HG03039 (cell line): Measurements from ENCODE around the gene PXT1.
"Not testable (repeated sequence)": the region's sequence is repeated elsewhere in the genome, so short reads cannot be mapped to it uniquely, and the experiment has no call there.

Experiments
- ATAC-seq: cut with Tn5 transposase; IDR thresholded peaks from one replicate; pipeline ENCODE4 v1.9.1; 2021; ENCODE audit warnings: mild to moderate bottlenecking, moderate library complexity; ENCODE audit not compliant: unreplicated experiment

Gene PXT1, protein sequence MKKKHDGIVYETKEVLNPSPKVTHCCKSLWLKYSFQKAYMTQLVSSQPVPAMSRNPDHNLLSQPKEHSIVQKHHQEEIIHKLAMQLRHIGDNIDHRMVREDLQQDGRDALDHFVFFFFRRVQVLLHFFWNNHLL

DNA sequence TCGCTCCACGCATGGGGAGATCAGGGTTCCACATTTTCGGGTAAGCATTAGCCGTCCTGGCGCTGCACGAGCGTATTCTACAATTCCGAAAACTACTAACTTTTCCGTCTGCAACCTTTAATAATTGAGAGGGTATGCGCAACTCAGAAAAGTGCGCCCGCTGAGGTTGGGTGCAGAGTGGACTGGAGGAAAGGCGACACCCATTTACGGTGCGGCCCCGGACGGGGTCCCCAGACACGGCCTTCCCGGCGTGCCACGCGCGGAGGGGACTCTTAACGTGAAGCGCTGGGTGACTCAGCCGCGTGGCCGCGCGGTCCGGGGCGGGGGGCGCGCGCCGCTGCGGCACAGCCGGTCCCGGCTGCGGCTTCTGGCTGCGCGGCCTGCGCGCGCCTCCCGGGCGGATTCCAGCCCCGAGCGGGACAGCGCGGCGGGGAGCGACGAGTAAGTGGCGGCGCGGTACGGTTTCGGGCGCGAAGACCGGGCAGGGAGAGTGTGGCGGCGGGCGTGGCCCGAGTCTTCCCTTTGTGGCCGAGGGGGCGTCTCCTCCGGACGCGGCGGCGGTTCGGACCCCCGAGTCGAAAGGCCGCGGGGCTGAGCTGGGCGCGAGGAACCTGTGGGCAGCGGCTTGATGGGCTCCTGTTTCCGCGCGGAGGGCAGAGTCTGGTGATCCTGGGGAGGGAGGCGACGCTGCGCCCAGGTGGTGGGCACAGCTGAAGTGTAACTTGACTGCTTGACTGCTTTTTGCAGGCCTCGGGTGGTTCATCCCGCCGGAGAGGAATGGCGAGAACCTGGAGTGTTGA lies at the start of gene PXT1, which contains the start of gene KCTD20:
PXT1 (minus strand) TSS at position 184 of the 800 bp plus-strand sequence. CDS start 16,772 bp downstream, outside the sequence.
KCTD20 (plus strand) TSS at position 330 of the 800 bp plus-strand sequence. CDS start 27,098 bp downstream, outside the sequence.
- peak; percentile 74 for ATAC-seq

DNA sequence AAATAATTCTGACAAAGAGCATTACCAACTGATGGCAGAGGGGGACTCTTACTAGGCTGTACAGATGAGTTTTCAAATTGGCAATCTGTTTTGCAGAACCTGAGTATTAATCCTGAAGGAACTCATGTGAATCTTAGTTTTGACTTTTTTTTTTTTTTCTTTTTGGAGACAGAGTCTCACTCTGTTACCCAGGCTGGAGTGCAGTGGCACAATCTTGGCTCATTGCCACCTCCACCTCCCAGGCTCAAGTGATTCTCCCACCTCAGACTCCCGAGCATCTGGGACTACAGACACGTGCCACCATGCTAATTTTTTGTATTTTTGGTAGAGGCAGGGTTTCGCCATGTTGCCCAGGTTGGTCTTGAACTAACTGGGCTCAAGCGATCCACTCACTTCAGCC lies 49.4 kb upstream of the PXT1 start:
- ATAC-seq = no peak

DNA sequence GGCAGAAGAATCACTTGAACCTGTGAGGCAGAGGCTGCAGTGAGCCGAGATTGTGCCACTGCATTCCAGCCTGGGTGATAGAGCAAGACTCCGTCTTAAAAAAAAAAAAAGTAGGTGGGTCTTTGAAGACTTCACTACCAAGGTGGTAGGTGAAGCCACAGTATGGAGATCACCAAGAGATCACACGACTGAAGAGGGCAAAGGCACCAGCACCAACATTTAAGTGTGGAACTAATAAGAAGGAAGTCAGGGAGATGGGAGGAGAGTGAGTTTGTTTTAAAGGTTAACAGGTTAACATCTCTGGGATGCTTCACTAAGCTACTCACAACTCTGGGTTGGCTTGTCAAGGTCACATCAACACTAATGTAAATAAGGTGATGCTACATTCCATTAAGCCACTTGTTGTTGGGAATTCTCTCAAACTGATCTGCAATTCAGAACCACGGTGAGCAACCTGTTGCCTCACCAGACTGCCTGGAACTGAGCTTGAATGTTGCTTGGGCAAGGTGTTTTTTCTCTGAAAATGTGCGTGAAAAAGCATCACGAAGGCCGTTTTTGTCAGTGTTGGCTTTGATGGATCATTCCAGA lies 48.8 kb upstream of the PXT1 start:
- no peak for ATAC-seq

DNA sequence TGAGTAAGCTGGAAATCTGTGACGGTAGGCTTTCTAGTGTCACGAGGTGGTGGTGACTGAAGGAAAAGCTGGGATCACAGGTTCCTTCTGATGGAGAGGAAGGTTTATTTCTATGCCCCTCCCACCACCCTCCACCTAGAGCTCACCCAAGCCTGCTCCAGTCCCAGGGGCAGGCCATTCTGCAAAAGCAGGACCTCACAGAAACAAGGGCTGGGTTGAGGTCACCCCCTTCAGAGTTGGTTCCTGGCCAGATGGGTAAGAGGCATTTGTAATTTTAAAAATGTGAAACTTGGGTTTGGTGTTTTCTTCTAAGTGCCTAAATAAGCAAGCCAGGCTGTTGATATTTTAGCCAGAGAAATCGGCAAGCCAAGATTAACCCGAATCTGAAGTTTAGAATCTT lies 46.8 kb upstream of the PXT1 start:
- no peak for ATAC-seq

DNA sequence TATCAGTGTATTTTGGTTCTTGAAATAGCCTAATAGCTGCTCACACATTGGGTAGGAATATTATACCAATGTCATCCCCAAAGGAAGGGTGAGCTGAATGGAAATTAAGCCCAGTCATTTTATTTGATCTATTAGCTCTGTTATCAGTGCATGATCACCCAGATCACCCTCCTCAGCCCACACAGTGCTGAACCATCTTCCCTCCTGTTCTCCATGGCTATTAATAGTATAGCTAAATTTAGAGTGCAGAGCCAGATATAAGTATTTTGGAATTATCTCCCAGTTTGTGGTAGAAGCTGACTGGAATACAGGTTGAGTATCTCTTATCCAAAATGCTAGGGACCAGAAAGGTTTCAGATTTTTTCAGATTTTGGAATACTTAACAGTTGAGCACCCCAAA lies 45.6 kb upstream of the PXT1 start:
- no peak for ATAC-seq

DNA sequence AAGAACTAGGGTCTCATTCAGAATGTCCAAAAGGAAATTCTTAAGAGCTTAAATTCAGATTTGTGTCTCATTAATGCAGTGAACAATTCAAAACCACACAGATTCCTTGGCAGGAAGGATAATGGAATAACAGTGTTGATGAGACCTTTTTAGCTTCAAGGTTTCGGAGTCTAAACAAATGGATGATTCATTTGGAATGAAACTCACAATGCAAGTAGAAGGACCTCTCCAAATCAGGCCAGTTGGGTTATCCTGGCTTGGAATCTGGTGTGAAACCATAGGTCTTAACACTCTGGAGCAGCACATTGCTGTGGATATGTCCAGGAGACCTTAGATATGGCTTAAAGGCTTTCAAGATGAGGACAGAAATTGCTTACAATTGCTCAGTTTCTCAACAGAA lies 45.0 kb upstream of the PXT1 start:
- ATAC-seq = no peak

DNA sequence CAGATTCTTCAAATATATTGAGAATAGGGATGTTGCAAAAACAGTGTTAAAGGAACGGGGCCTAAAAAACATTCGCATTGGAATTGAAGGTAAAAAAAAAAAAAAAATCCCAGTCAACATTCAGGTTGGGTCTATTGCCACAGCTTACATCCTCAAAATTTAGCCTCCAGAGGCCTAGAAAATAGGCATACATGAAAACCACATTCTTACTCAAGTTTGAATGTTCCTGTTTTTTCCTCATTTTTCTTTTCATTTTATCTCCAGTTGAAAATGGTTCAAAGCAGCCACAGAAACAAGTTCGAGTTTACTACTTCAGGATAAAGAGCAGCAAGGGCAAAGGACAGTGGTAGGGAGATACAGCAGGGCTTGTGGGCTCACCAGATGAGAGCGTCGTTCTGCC lies 42.1 kb upstream of the PXT1 start:
- no peak for ATAC-seq

DNA sequence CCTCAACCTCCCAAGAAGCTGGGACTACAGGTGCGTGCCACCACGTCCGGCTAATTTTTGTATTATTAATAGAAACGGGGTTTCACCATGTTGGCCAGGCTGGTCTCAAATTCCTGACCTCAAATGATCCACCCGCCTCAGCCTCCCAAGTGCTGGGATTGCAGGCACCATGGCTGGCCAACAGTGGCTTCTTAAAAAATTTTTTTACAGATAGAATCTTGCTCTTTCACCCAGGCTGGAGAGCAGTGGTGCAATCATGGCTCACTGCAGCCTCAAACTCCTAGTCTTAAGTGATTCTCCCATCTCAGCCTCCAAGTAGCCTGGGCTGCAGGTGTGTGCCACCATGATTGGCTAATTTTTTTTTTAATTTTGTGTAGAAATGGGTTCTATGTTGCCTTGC lies 40.7 kb upstream of the PXT1 start:
- not testable (repeated sequence) for ATAC-seq

DNA sequence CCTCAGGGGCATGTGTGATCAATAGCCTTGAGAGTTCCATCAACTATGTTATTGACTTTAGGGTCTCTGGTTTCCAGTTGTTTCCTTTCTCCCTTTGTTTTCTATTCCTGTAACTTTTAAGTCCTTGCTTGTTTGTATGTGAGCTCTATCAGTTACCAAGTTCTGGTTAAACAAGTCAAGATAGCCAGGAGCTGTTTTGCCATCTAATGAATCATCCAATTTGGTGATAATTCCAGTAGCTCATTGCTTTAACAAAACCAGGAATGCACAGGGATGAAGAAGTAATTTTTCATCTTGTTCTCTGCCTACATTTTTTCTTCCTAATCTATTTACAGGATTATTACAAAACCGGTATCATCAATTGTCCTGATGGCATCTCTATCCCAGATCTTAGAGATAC lies 36.6 kb upstream of the PXT1 start:
- no peak for ATAC-seq

DNA sequence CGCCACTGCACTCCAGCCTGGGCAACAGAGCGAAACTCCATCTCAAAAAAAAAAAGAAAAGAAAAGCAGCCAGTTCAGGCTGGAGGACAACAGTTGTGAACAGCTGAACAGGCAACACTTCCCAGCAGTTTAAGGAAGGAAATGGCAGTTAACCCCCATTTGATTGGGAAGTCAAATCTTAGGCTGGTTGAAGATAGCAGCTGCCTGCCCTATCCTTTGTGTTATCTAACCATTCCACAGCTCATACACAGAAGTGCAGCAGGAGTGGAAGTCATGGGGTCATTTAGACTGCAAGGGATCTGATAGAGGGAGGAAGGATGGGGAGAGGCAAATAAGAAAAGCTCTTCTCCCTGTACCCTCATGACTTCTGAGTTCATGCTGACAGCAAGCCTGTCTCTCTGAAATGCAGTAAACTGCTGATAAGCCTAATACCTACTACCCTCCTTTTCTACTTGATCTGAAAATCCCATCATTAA lies 35.4 kb upstream of the PXT1 start:
- ATAC-seq = no peak

DNA sequence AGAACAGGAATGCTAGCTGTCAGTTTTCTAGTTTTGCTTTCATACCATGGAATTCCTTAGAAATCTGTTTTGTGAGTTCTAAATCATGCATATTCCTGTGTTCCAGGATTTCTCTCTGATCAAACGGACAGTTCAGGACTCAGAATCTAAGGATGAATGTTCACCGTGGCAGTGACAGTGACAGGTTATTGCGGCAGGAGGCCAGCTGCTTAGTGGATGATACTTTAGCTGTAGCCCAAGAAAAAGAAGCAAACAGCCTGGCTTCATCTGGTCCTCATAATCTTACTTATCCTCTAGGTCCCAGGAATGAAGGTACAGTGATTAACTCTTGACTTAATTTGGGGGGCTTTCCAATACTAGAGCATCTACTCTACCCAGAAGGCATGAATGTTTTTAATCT lies 27.3 kb upstream of the PXT1 start:
- no peak for ATAC-seq

DNA sequence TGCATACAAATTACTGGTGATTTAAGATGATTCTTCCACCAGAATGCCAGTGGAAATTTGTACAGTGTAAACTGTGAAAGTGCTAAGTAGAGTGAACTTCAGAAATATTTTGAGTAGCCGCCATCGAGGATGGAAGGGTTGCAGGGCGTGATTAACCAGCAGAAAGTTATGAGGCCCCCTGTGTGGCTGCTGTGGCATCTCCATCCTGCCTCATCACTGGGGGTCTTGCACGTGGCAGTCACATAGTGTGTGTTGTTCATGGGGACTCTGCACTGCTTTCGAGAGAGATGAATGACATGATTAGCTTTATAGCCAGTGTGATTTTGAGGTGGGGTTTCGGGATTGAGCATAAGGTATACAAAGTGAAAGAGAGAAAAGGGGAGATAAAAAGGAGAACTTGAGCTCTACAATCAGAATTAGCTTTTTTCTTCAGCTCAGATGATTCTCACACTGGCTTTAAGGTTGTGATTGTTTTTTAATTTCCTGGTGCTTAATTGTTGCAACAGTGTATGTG lies 26.6 kb upstream of the PXT1 start:
- ATAC-seq = no peak

DNA sequence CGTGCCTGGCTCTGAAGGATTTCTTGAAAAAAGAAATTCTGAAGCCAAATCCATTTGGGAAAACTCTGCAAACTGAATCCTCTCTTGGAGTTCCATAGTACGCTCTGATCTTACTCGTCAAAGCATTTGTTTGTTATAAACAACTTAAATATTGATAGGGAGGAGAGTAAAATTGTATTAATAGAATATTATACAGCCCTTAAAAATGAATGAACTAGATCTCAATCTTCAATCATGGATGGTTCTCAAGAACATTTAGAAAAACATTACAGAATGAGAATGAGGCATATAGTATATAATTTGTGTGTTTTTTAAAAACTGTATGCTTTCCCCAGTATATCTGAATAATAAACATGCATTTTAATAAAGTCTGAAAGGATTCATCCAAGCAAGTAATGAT lies 25.0 kb upstream of the PXT1 start:
- ATAC-seq = no peak

DNA sequence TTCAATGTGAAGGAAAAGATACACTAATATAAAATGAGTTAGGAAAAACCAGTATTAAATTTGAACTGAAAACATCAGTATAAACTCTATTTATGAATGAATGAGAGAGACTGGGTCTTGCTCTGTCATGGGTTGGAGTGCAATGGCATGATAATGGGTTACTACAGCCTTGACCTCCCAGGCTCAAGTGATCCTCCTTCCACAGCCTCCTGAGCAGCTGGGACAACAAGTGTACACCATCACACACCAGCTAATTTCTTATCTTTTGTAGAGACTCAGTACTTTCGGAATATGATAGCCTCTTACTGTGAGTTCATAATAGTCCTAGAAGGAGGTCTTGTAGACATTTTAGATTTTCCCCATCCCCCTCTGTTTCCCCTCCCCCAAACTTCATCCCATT lies 21.6 kb upstream of the PXT1 start:
- ATAC-seq = no peak

DNA sequence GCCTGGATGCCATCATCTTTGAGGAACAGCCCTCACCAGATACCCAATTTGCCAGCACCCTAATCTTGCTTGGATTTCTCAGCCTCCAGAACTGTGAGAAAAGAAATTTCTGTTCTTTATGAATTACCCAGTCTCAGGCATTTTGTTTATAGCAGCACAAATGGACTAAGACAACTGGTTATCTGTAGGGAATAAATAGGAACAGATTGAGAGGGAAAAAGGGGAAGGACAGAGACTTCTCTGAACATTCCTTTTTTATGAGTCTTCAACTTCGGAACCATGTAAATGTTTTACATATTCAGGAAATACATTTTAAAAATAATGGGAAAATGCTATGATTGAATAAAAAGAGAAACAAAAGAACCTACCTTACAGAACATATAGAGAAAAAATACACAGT lies 21.0 kb upstream of the PXT1 start:
- ATAC-seq = no peak

DNA sequence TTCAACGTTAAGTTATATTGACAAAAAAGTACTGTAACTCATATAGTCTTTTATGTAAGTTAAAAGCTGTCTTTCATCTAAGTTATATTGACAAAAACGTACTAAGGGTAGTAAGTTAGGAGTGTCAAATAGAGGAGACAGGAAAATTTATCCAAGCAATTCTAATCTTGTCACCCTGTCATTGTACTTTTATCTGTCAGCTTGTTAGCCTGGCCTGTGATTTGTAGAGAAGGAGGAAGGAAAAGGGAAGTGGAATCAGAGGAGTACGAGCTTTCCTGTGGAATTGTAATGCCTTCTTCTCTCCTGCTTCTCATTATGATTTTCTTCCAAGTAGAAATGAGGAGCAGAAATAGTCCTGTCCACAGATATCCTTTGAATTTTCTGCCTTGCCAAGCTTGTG lies 19.0 kb upstream of the PXT1 start:
- ATAC-seq = no peak

DNA sequence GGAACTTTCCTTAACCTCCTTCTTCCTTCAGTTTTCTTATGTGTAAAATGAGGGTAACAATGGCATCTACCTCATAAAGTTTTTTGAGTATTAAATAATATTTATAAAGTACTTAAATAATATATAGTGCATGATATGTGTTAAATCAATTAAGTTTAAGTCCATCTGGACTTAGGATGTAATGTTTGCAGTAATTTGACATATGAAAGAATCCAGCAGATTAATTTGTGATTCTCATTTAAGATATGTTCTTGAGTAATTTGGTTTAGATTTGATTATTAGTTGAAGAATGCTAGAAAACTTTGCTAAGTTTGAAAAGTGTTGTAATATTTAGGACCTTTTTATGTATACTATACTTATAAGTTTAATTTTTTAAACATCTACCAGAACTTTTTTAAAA lies 18.3 kb upstream of the PXT1 start:
- ATAC-seq = no peak

DNA sequence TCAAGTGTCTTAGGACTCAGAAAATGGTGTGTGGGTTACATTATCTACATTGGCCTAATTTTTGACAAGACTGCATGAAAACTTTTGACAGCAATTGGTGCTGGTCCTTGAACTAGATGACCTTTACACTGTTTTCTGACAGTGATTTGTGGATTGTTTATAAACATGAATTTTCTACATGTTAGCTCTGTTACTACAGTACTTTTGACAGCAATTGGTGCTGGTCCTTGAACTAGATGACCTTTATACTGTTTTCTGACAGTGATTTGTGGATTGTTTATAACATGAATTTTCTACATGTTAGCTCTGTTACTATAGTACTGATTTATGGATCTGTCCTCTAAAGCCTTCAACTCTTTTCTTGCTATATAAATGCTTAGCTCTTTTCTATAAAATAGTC lies 16.8 kb upstream of the PXT1 start:
- ATAC-seq = no peak

DNA sequence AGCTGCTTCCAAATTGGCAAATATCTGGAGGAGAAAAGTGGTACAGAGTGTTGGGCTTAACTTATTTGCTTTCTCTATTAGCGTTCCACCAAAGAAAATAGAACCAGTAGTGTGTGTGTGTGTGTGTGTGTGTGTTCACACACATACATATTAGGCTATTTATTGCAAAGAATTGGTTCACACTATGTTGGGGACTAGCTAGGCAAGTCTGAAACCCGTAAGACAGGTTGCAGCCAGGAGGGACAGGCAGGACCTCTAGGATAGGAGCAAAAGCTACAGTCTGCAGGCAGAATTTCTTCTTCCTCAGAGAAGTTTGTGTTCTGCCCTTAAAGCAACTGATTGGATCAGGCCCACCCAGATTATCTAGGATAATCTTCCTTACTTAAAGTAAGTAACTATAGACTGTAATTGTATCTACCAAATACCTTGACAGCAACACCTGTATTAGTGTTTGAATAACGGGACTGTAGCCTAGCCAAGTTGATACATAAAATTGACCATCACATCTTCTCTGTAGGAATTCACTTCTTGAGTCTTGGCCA lies 12.9 kb upstream of the PXT1 start:
- ATAC-seq = no peak

DNA sequence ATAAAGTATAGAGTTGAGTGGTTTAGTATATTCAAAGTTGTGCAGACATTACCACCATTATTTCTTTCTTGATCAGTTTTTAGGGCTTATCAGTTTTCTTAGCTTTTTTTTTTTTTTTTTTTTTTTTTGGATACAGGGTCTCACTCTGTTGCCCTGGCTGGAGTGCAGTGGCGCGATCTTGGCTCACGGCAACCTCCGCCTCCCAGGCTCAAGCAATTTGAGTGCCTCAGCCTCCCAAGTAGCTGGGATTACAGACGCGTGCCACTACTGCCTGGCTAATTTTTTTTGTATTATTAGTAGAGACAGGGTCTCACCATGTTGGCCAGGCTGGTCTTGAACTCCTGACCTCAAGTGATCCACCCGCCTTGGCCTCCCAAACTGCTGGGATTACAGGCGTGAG lies 10.2 kb upstream of the PXT1 start:
- ATAC-seq = not testable (repeated sequence)

DNA sequence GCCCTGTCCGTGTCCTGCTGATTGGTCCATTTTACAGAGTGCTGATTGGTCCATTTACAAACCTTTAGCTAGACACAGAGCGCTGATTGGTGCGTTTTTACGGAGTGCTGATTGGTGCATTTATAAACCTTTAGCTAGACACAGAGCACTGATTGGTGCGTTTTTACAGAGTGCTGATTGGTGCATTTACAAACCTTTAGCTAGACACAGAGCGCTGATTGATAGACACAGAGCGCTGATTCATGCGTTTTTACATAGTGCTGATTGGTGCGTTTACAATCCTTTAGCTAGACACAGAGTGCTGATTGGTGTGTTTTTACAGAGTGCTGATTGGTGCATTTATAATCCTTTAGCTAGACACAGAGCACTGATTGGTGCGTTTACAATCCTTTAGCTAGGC lies 6.5 kb upstream of the PXT1 start:
- not testable (repeated sequence) for ATAC-seq

DNA sequence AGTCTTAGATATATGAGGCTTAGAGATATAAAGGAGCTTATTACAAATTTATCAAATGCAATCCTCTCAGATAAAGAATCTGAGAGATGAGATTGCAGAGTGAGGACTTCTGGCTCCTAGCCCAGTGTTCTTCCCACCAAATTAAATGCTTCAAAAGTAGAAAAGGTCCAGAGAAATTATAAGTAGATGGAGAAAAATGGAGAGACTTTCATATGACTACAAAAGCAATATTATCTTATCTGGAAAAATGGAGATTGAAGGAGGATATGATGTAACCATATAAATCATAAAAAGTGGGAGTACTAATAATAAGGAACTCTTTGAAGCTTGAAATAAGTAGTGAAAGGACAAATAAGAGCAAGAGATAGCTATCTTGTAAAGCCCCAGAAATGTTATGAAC lies 3.0 kb upstream of the PXT1 start:
- no peak for ATAC-seq
